T-cell (primary cell): ENCODE data around the gene MICALL1. TPM values are rescaled to one million over a fixed set of nuclear protein-coding genes. Genes with fewer than 3 reads are reported as not detected.

Experiments
- ATAC-seq, 4 experiments: fragments of 200-7000 bp in 3 of 4; fragments of 150-1000 bp in 1 of 4; cut with Tn5 transposase; replicated peaks in 1 of 4; 1 replicate in 3 of 4; 2 replicates in 1 of 4; pipeline ENCODE4 v1.10.0; 2021; ENCODE audit warnings: moderate library complexity in 3 of 4, mild to moderate bottlenecking in 2 of 4, moderate number of reproducible peaks in 1 of 4
- CTCF ChIA-PET, 2 donors: fragments of 300-600 bp; sonication (Branson Sonifier 250); formaldehyde crosslinking; loops; one replicate each; lab custom pipeline; 2022; ENCODE audit warnings: antibody characterized with exemption in 2 of 2; lab: Charles Lee
- POLR2A ChIA-PET, 2 donors: fragments of 300-600 bp; sonication (Branson Sonifier 250); formaldehyde crosslinking; loops; one replicate each; lab custom pipeline; 2022; ENCODE audit warnings: antibody characterized with exemption in 2 of 2; lab: Charles Lee
- DNase-seq, 35 experiments: peaks; one replicate each; pipeline versions ENCODE4 v3.0.0 to v3.0.0-alpha.2; 2013 to 2023
- H3K27ac ChIP-seq: one replicate; pipeline ENCODE4 v1.5.1; 2013; ENCODE audit warnings: low read length
- H3K27me3 ChIP-seq, 2 experiments: replicated peaks in 1 of 2; 1 replicate in 1 of 2; 2 replicates in 1 of 2; pipeline versions ENCODE4 v1.6.1 to v1.7.0; 2013; ENCODE audit warnings: low read length in 1 of 2, mixed read lengths in 1 of 2; ENCODE audit not compliant: control insufficient read depth in 2 of 2, insufficient read depth in 2 of 2; ENCODE audit errors: extremely low read depth in 1 of 2
- H3K36me3 ChIP-seq, 2 donors: 1 replicate in 1 of 2; 2 replicates in 1 of 2; pipeline versions ENCODE4 v1.6.1 to v1.7.0; 2013; ENCODE audit warnings: low read length in 1 of 2; ENCODE audit not compliant: control insufficient read depth in 2 of 2, insufficient read depth in 1 of 2; ENCODE audit errors: extremely low read depth in 1 of 2
- H3K4me1 ChIP-seq, 2 experiments: 1 replicate in 1 of 2; 2 replicates in 1 of 2; pipeline versions ENCODE4 v1.6.1 to v1.7.0; 2013; ENCODE audit warnings: low read length in 2 of 2, mixed read lengths in 1 of 2; ENCODE audit not compliant: insufficient read depth in 2 of 2, control insufficient read depth in 1 of 2; ENCODE audit errors: extremely low read depth in 1 of 2
- H3K4me3 ChIP-seq, 2 donors: 1 replicate in 1 of 2; 2 replicates in 1 of 2; pipeline versions ENCODE4 v1.5.1 to v1.7.0; 2013; ENCODE audit warnings: mild to moderate bottlenecking in 2 of 2, low read length in 1 of 2, moderate library complexity in 1 of 2; ENCODE audit not compliant: control insufficient read depth in 1 of 2; ENCODE audit errors: extremely low read depth in 1 of 2
- H3K9me3 ChIP-seq: 2 replicates; pipeline ENCODE4 v1.7.0; 2013
- H3K27ac Mint-ChIP-seq, 2 donors: one replicate each; pipeline ENCODE4 v1.8.0; 2020 to 2021; ENCODE audit warnings: mild to moderate bottlenecking in 2 of 2, mixed read lengths in 2 of 2
- H3K27me3 Mint-ChIP-seq, 2 donors: one replicate each; pipeline ENCODE4 v1.8.0; 2021 to 2022; ENCODE audit warnings: mixed read lengths in 2 of 2
- H3K36me3 Mint-ChIP-seq: one replicate; pipeline ENCODE4 v1.8.0; 2021; ENCODE audit warnings: mixed read lengths
- H3K4me1 Mint-ChIP-seq, 3 donors: one replicate each; pipeline ENCODE4 v1.8.0; 2020 to 2022; ENCODE audit warnings: mixed read lengths in 3 of 3, mild to moderate bottlenecking in 1 of 3
- H3K4me3 Mint-ChIP-seq, 3 donors: one replicate each; pipeline ENCODE4 v1.8.0; 2020 to 2022; ENCODE audit warnings: mild to moderate bottlenecking in 3 of 3, mixed read lengths in 3 of 3, moderate library complexity in 3 of 3
- H3K9me3 Mint-ChIP-seq, 3 donors: one replicate each; pipeline ENCODE4 v1.8.0; 2020 to 2022; ENCODE audit warnings: mixed read lengths in 3 of 3
- WGBS: methylation state at CpG from one replicate; pipeline ENCODE4 v1.1.5; 2013; ENCODE audit warnings: missing lambda C conversion rate; ENCODE audit not compliant: insufficient coverage; 5-methylcytosine and 5-hydroxymethylcytosine counted together
- total RNA-seq, 35 experiments: library from RNA in 6 of 35; stranded (reverse) in 6 of 35; fragments of 120-200 nt in 1 of 35; gene quantifications; one replicate each; pipeline versions ENCODE4 v1.2.1 to v1.2.4 and lab custom pipeline; 2013 to 2026

The MICALL1 gene
- total RNA-seq, 5 donors from 2014 or later (not counting 1 experiment from before 2014, with no cell fraction given), result 23.6 to 39.0 (median 34.3) TPM

GRCh38 chr22:37968452-37969251 lies 62.6 kb downstream of the MICALL1 start:
- ATAC-seq, result no peak
- H3K27ac Mint-ChIP-seq, result no peak overlapping the region
- WGBS, result 100% methylated on average over 3 of the region's 5 CpGs
- no peak overlapping the region for H3K27ac ChIP-seq
- H3K36me3 Mint-ChIP-seq, result peaks cover 37% of the 10 kb centered on the region
- peaks cover 24 to 43% of the 10 kb centered on the region in 2 donors for H3K36me3 ChIP-seq
- H3K4me1 ChIP-seq, result no peaks in the 10 kb centered on the region
- no peaks in the 10 kb centered on the region for H3K27me3 Mint-ChIP-seq
- no peak for DNase-seq
- peaks cover 3 to 14% (median 5%) of the 10 kb centered on the region in 3 donors for H3K4me1 Mint-ChIP-seq
- no peaks in the 10 kb centered on the region for H3K9me3 ChIP-seq
- no peak overlapping the region for H3K4me3 ChIP-seq
- ChIA-PET POLR2A (interaction anchor here in 1 of 2 donors (0.6 kb wide), 1 partner anchor 161 kb away, joined by 4 read pairs; the partner anchor contains the start of gene GCAT), CTCF (interaction anchor here in 1 of 2 donors (1.0 kb wide), 1 partner anchor 15 kb away, joined by 3 read pairs; the partner anchor contains the start of gene POLR2F)
- no peak overlapping the region for H3K4me3 Mint-ChIP-seq
- no peaks in the 10 kb centered on the region for H3K9me3 Mint-ChIP-seq
- H3K27me3 ChIP-seq, result no peaks in the 10 kb centered on the region

- no peak overlapping the region for H3K27ac Mint-ChIP-seq
- H3K4me1 ChIP-seq, result no peaks in the 10 kb centered on the region
- H3K27me3 ChIP-seq, result no peaks in the 10 kb centered on the region
- 96% methylated on average over 3 of the region's 4 CpGs for WGBS
- H3K9me3 ChIP-seq, result no peaks in the 10 kb centered on the region
- POLR2A ChIA-PET, result no interaction called here
- CTCF ChIA-PET, result no interaction called here
- H3K27me3 Mint-ChIP-seq, result no peaks in the 10 kb centered on the region
- no peak for ATAC-seq
- H3K36me3 Mint-ChIP-seq, result peaks cover 46% of the 10 kb centered on the region
- H3K27ac ChIP-seq, result no peak overlapping the region
- no peak for DNase-seq
- H3K9me3 Mint-ChIP-seq, result no peaks in the 10 kb centered on the region
- H3K4me3 Mint-ChIP-seq, result no peak overlapping the region
- peaks cover 0 to 8% (median 1%) of the 10 kb centered on the region in 3 donors for H3K4me1 Mint-ChIP-seq
- H3K4me3 ChIP-seq, result no peak overlapping the region
- H3K36me3 ChIP-seq, result peaks cover 24 to 48% of the 10 kb centered on the region in 2 donors
Measured at GRCh38 chr22:37970864-37971263, 64.8 kb downstream of the MICALL1 start.

GRCh38 chr22:37971475-37972434 lies 65.7 kb downstream of the MICALL1 start:
- no peak overlapping the region for H3K27ac ChIP-seq
- H3K4me3 ChIP-seq, result no peak overlapping the region
- peaks cover 0 to 8% (median 1%) of the 10 kb centered on the region in 3 donors for H3K4me1 Mint-ChIP-seq
- ChIA-PET POLR2A (no interaction called here), CTCF (interaction anchor here in 1 of 2 donors (0.6 kb wide), 1 partner anchor 337 kb away, joined by 3 read pairs; no protein-coding TSS in a partner anchor)
- peaks cover 43% of the 10 kb centered on the region for H3K36me3 Mint-ChIP-seq
- no peaks in the 10 kb centered on the region for H3K4me1 ChIP-seq
- 90% methylated on average over 2 of the region's 7 CpGs for WGBS
- no peaks in the 10 kb centered on the region for H3K9me3 Mint-ChIP-seq
- no peaks in the 10 kb centered on the region for H3K27me3 Mint-ChIP-seq
- H3K27me3 ChIP-seq, result no peaks in the 10 kb centered on the region
- no peaks in the 10 kb centered on the region for H3K9me3 ChIP-seq
- H3K4me3 Mint-ChIP-seq, result no peak overlapping the region
- DNase-seq (no peak), ATAC-seq (no peak)
- no peak overlapping the region for H3K27ac Mint-ChIP-seq
- peaks cover 21 to 43% of the 10 kb centered on the region in 2 donors for H3K36me3 ChIP-seq

GRCh38 chr22:37972527-37972926 lies 66.4 kb downstream of the MICALL1 start:
- H3K27ac Mint-ChIP-seq, result no peak overlapping the region
- peaks cover 19 to 35% of the 10 kb centered on the region in 2 donors for H3K36me3 ChIP-seq

GRCh38 chr22:37973271-37974170 lies 67.4 kb downstream of the MICALL1 start:
- no peaks in the 10 kb centered on the region for H3K4me1 ChIP-seq
- no peak overlapping the region for H3K4me3 ChIP-seq
- H3K36me3 ChIP-seq, result peaks cover 11 to 25% of the 10 kb centered on the region in 2 donors
- Mint-ChIP-seq H3K36me3 (peaks cover 35% of the 10 kb centered on the region), H3K4me3 (no peak overlapping the region), H3K9me3 (no peaks in the 10 kb centered on the region), H3K27me3 (no peaks in the 10 kb centered on the region), H3K27ac (no peak overlapping the region), H3K4me1 (peaks cover 0 to 8% (median 1%) of the 10 kb centered on the region in 3 donors)
- no peak for ATAC-seq
- H3K27ac ChIP-seq, result no peak overlapping the region
- WGBS, result 95% methylated on average over 20 of the region's 33 CpGs
- H3K9me3 ChIP-seq, result no peaks in the 10 kb centered on the region
- CTCF ChIA-PET, result no interaction called here
- no peaks in the 10 kb centered on the region for H3K27me3 ChIP-seq
- POLR2A ChIA-PET, result no interaction called here
- DNase-seq, result no peak

More at GRCh38 chr22:37972527-37972926, 66.4 kb downstream of the MICALL1 start:
- Mint-ChIP-seq H3K4me3 (no peak overlapping the region), H3K9me3 (no peaks in the 10 kb centered on the region), H3K4me1 (peaks cover 0 to 8% (median 1%) of the 10 kb centered on the region in 3 donors), H3K27me3 (no peaks in the 10 kb centered on the region), H3K36me3 (peaks cover 35% of the 10 kb centered on the region)
- no peak for ATAC-seq
- H3K27ac ChIP-seq, result no peak overlapping the region
- H3K9me3 ChIP-seq, result no peaks in the 10 kb centered on the region
- H3K4me3 ChIP-seq, result no peak overlapping the region
- no peak for DNase-seq
- no peaks in the 10 kb centered on the region for H3K27me3 ChIP-seq
- H3K4me1 ChIP-seq, result no peaks in the 10 kb centered on the region
- ChIA-PET POLR2A (no interaction called here), CTCF (no interaction called here)
- WGBS, result 90% methylated on average over 2 of the region's 3 CpGs
